ENCODE results near the gene HHLA2. TPM values are rescaled to one million over a fixed set of nuclear protein-coding genes. Genes with fewer than 3 reads are reported as not detected.

The HHLA2 gene
- total RNA-seq, 2 experiments from 2014 or later = 0.36 TPM

DNA sequence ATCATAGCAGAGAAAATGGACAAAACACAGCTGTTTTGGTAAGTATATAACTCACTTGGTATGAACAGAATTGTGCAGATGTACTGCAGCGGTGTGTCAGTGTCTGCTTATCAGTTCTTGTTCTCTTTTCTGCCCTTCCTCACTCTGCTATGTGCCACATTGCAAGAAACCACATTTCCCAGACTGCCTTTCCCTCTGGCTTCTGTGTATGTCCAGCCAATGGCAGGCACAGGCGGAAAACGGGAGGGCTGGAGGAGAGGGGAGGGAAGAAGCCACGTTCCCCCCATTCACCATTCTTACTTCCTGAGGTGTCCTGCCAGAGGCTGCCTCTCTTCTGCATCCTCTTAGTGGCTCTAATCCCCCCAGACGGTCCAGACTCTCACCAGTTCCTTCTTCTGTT lies 15.4 kb downstream of the HHLA2 start:
- Mint-ChIP-seq H3K27ac (no peak overlapping the region), H3K27me3 (no peaks in the 10 kb centered on the region), H3K4me1 (ENCODE audit: low read depth) (no peaks in the 10 kb centered on the region), H3K36me3 (ENCODE audit: low read depth) (no peaks in the 10 kb centered on the region), H3K9me3 (peaks cover 6% of the 10 kb centered on the region), H3K4me3 (no peak overlapping the region)
- no peak for DNase-seq
- ChIA-PET POLR2A (no interaction called here), CTCF (no interaction called here)
- H3K9me3 ChIP-seq (ENCODE audit: control insufficient read depth in 1 of 2, insufficient read depth in 1 of 2, low read length in 2 of 2) = no peaks in the 10 kb centered on the region
- H3K27ac ChIP-seq (ENCODE audit: low read depth in 1 of 2, low read length in 2 of 2) = no peak overlapping the region
- ATAC-seq (ENCODE audit: poor library complexity) = no peak
- intact Hi-C loops (cut with DNase I, micrococcal nuclease) = no loop called here
- H3K4me1 ChIP-seq (ENCODE audit: insufficient read depth, low read length) = no peaks in the 10 kb centered on the region
- H3K36me3 ChIP-seq (ENCODE audit: insufficient read depth, low read length) = no peaks in the 10 kb centered on the region
- no peak for TF ChIP-seq CTCF (IDR thresholded peaks at IDR 0.05)
- H3K27me3 ChIP-seq (ENCODE audit: control insufficient read depth in 1 of 2, insufficient read depth in 2 of 2, low read length in 2 of 2) = no peaks in the 10 kb centered on the region
- H3K4me3 ChIP-seq (ENCODE audit: low read length) = no peak overlapping the region

DNA sequence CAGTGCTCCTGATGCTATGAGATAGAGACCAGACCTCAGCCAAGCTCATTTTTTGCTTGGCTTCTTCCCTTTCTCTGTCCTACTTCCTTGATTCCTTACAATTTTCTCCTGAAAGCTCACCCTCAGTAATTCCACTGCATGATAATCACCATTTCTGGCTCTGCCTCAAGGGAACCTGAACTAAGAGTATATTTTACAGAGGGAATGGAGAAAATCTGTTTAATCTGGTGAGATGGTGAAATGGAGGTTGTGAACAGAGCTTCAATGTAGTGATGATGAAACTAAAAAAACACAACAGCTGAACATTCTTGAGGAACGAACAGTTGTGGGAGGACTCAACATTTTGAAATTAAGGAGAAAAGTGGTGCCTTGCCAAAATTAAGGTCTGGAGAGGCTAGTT lies 16.3 kb downstream of the HHLA2 start:
- no peak overlapping the region for H3K27ac Mint-ChIP-seq
- ChIA-PET CTCF (interaction anchor here (1.1 kb wide), 1 partner anchor 9 kb away, joined by 3 read pairs; no protein-coding TSS in a partner anchor), POLR2A (no interaction called here)
- Histone ChIP-seq H3K4me3 (ENCODE audit: low read length) (no peak overlapping the region), H3K4me1 (ENCODE audit: insufficient read depth, low read length) (no peaks in the 10 kb centered on the region), H3K36me3 (ENCODE audit: insufficient read depth, low read length) (no peaks in the 10 kb centered on the region), H3K9me3 (ENCODE audit: control insufficient read depth in 1 of 2, insufficient read depth in 1 of 2, low read length in 2 of 2) (no peaks in the 10 kb centered on the region), H3K27me3 (ENCODE audit: control insufficient read depth in 1 of 2, insufficient read depth in 2 of 2, low read length in 2 of 2) (no peaks in the 10 kb centered on the region), H3K27ac (ENCODE audit: low read depth in 1 of 2, low read length in 2 of 2) (no peak overlapping the region)
- no peak for TF ChIP-seq CTCF (IDR thresholded peaks at IDR 0.05)
- DNase-seq (no peak), ATAC-seq (ENCODE audit: poor library complexity) (no peak)
- intact Hi-C loops (cut with DNase I, micrococcal nuclease) = no loop called here
- no peaks in the 10 kb centered on the region for H3K27me3 Mint-ChIP-seq
- H3K9me3 Mint-ChIP-seq = peaks cover 6% of the 10 kb centered on the region
- no peak overlapping the region for H3K4me3 Mint-ChIP-seq
- no peaks in the 10 kb centered on the region for H3K4me1 Mint-ChIP-seq (ENCODE audit: low read depth)
- H3K36me3 Mint-ChIP-seq (ENCODE audit: low read depth) = no peaks in the 10 kb centered on the region

- H3K27me3 Mint-ChIP-seq = no peaks in the 10 kb centered on the region
- H3K4me3 Mint-ChIP-seq = no peak overlapping the region
- H3K9me3 ChIP-seq (ENCODE audit: control insufficient read depth in 1 of 2, insufficient read depth in 1 of 2, low read length in 2 of 2) = no peaks in the 10 kb centered on the region
- H3K36me3 ChIP-seq (ENCODE audit: insufficient read depth, low read length) = no peaks in the 10 kb centered on the region
- H3K9me3 Mint-ChIP-seq = no peaks in the 10 kb centered on the region
- H3K27ac ChIP-seq (ENCODE audit: low read depth in 1 of 2, low read length in 2 of 2) = no peak overlapping the region
- TF ChIP-seq CTCF (IDR thresholded peaks at IDR 0.05) = no peak
- no peaks in the 10 kb centered on the region for H3K4me1 Mint-ChIP-seq (ENCODE audit: low read depth)
- CTCF ChIA-PET = interaction anchor here (1.2 kb wide), 1 partner anchor 16 kb away, joined by 3 read pairs; no protein-coding TSS in a partner anchor
- H3K4me1 ChIP-seq (ENCODE audit: insufficient read depth, low read length) = no peaks in the 10 kb centered on the region
- intact Hi-C loops (cut with DNase I, micrococcal nuclease) = no loop called here
- DNase-seq (no peak), ATAC-seq (ENCODE audit: poor library complexity) (no peak)
- POLR2A ChIA-PET = no interaction called here
- no peak overlapping the region for H3K4me3 ChIP-seq (ENCODE audit: low read length)
- H3K36me3 Mint-ChIP-seq (ENCODE audit: low read depth) = no peaks in the 10 kb centered on the region
- no peaks in the 10 kb centered on the region for H3K27me3 ChIP-seq (ENCODE audit: control insufficient read depth in 1 of 2, insufficient read depth in 2 of 2, low read length in 2 of 2)
- no peak overlapping the region for H3K27ac Mint-ChIP-seq
These were observed 19.5 kb downstream of the HHLA2 start for GRCh38 chr3:108315767-108316301.

All from CD4-positive, alpha-beta T cell (primary cell).